Endothelial cell of umbilical vein (primary cell): ENCODE data around the gene GMCL2. TPM values are rescaled to one million over a fixed set of nuclear protein-coding genes. Genes with fewer than 3 reads are reported as not detected.

Experiments
- BruUV-seq: library from RNA; stranded (reverse); fragments of 400-500 nt; replicated peaks from 2 replicates; lab custom pipeline; 2021; lab: Mats Ljungman, UMichigan
- CTCF ChIA-PET: fragments of 300-600, 350-600 bp; sonication (Branson Sonifier 250); formaldehyde crosslinking; loops from one replicate; lab custom pipeline; 2021; ENCODE audit warnings: antibody characterized with exemption, inconsistent platforms; lab: Charles Lee
- POLR2A ChIA-PET: fragments of 300-600, 350-600 bp; sonication (Branson Sonifier 250); formaldehyde crosslinking; loops from one replicate; lab custom pipeline; 2021; ENCODE audit warnings: antibody characterized with exemption, inconsistent platforms; lab: Charles Lee
- DNase-seq: peaks from one replicate; pipeline ENCODE4 v3.0.0-alpha.2; 2011; ENCODE audit warnings: low read depth, low spot score
- FAIRE-seq: peaks from 2 replicates; lab custom pipeline; 2011; peaks lifted over from hg19 to GRCh38; lab: Jason Lieb, UNC
- H2AFZ ChIP-seq: 2 replicates; pipeline ENCODE4 v1.6.0; 2012; ENCODE audit warnings: low read depth, low read length, control low read depth, inconsistent platforms
- H3K27ac ChIP-seq: 2 replicates; pipeline ENCODE4 v1.5.1; 2011; ENCODE audit warnings: low read depth, mild to moderate bottlenecking, control low read depth, low read length, moderate library complexity; ENCODE audit not compliant: insufficient read depth
- H3K27me3 ChIP-seq, 2 experiments: 2 replicates each; pipeline versions ENCODE4 v1.6.0 to v1.6.1; 2011; ENCODE audit warnings: low read length in 2 of 2, mixed read lengths in 1 of 2; ENCODE audit not compliant: control insufficient read depth in 2 of 2, insufficient read depth in 2 of 2
- H3K36me3 ChIP-seq, 2 experiments: 2 replicates in 1 of 2; 3 replicates in 1 of 2; pipeline ENCODE4 v1.5.1; 2011; ENCODE audit warnings: low read length in 2 of 2, mild to moderate bottlenecking in 1 of 2, moderate library complexity in 1 of 2; ENCODE audit not compliant: control insufficient read depth in 2 of 2, insufficient read depth in 2 of 2; ENCODE audit errors: extremely low read depth in 1 of 2
- H3K4me1 ChIP-seq: 3 replicates; pipeline ENCODE4 v1.5.1; 2011; ENCODE audit warnings: mild to moderate bottlenecking, low read length; ENCODE audit not compliant: control insufficient read depth, insufficient read depth; ENCODE audit errors: extremely low read depth
- H3K4me2 ChIP-seq: 2 replicates; pipeline ENCODE4 v1.6.1; 2011; ENCODE audit warnings: low read length, control low read depth, mixed read lengths; ENCODE audit not compliant: insufficient read depth
- H3K4me3 ChIP-seq, 3 experiments: fragments of 200-600 bp in 1 of 3; sonication (generic), shearing (Covaris generic) in 1 of 3; replicated peaks in 1 of 3; 2 replicates each; pipeline ENCODE4 v1.5.1; 2011 to 2016; ENCODE audit warnings: control low read depth in 3 of 3, low read length in 3 of 3, mild to moderate bottlenecking in 2 of 3, inconsistent platforms in 1 of 3, low read depth in 1 of 3, moderate library complexity in 1 of 3; ENCODE audit not compliant: insufficient read depth in 1 of 3
- H3K79me2 ChIP-seq: 2 replicates; pipeline ENCODE4 v1.6.0; 2012; ENCODE audit warnings: low read length, inconsistent platforms; ENCODE audit not compliant: control insufficient read depth, insufficient read depth
- H3K9ac ChIP-seq: replicated peaks from 2 replicates; pipeline ENCODE3; 2011; ENCODE audit warnings: low read length, control low read depth; ENCODE audit not compliant: insufficient read depth; ENCODE audit errors: extremely low read depth
- H3K9me1 ChIP-seq: replicated peaks from 3 replicates; pipeline ENCODE4 v1.6.0; 2011; ENCODE audit warnings: mild to moderate bottlenecking, low read length; ENCODE audit not compliant: control insufficient read depth, insufficient read depth; ENCODE audit errors: extremely low read depth
- H3K9me3 ChIP-seq: replicated peaks from 2 replicates; pipeline ENCODE4 v1.5.1; 2012; ENCODE audit warnings: low read length, inconsistent platforms; ENCODE audit not compliant: control insufficient read depth, insufficient read depth
- H4K20me1 ChIP-seq: replicated peaks from 2 replicates; pipeline ENCODE3; 2011; ENCODE audit warnings: mild to moderate bottlenecking, low read length; ENCODE audit not compliant: control insufficient read depth, insufficient read depth; ENCODE audit errors: extremely low read depth
- EZH2 ChIP-seq: IDR thresholded peaks from 2 replicates; pipeline ENCODE4 v1.6.1; 2012; ENCODE audit warnings: borderline replicate concordance, low read depth, mild to moderate bottlenecking, moderate library complexity, low read length, inconsistent platforms; ENCODE audit not compliant: severe bottlenecking
- GATA2 ChIP-seq: IDR thresholded peaks from 2 replicates; pipeline ENCODE4 v1.7.0; 2011; ENCODE audit warnings: low read depth, mild to moderate bottlenecking, moderate library complexity, mixed read lengths, low read length; ENCODE audit not compliant: insufficient read length, insufficient read depth
- JUN ChIP-seq: IDR thresholded peaks from 2 replicates; pipeline ENCODE4 v1.6.1; 2011; ENCODE audit warnings: borderline replicate concordance, low read depth; ENCODE audit not compliant: insufficient read length, insufficient read depth
- POLR2A ChIP-seq: IDR thresholded peaks from 2 replicates; pipeline ENCODE4 v1.6.1; 2012; ENCODE audit warnings: low read depth, mild to moderate bottlenecking, control low read depth, low read length
- POLR2AphosphoS5 ChIP-seq: IDR thresholded peaks from 2 replicates; pipeline ENCODE4 v1.6.1; 2012; ENCODE audit warnings: low read depth, mild to moderate bottlenecking, control low read depth, low read length, moderate library complexity; ENCODE audit not compliant: insufficient read depth
- dilution Hi-C: fragments of 300-500 bp; cut with MboI; formaldehyde crosslinking; loops from one replicate; pipeline ENCODE4 v1.15.0; 2019; ENCODE audit warnings: low sequenced_read_pairs; ENCODE audit not compliant: extremely low pct_ligation_motif_present
- intact Hi-C: fragments of 100-400 bp; cut with micrococcal nuclease; formaldehyde crosslinking; loops from one replicate; pipeline ENCODE4 v1.10.0; 2022
- polyA plus RNA-seq, 4 experiments: library from polyadenylated mRNA; depleted of rRNA in 3 of 4; stranded (reverse) in 3 of 4; unstranded in 1 of 4; fragments of >200 nt; gene quantifications; 2 replicates each; pipeline versions ENCODE4 v1.2.1 to v1.2.3, GENCODE V29; 2011 to 2012; ENCODE audit warnings: missing spikeins in 1 of 4
- total RNA-seq: library from RNA; stranded (reverse); gene quantifications from 2 replicates; pipeline ENCODE4 v1.2.3, GENCODE V29; 2021
- TF ChIP-seq, protein P1 (sequence below), 2 donors: IDR thresholded peaks; 1 replicate in 1 of 2; 2 replicates in 1 of 2; pipeline ENCODE4 v1.5.1; 2011; ENCODE audit warnings: low read length in 2 of 2, mild to moderate bottlenecking in 2 of 2, moderate library complexity in 2 of 2, control low read depth in 1 of 2, inconsistent platforms in 1 of 2, low read depth in 1 of 2; ENCODE audit not compliant: insufficient read depth in 1 of 2; ENCODE audit errors: extremely low read depth in 1 of 2
- TF ChIP-seq, protein P2 (sequence below): IDR thresholded peaks from 2 replicates; pipeline ENCODE4 v1.6.1; 2011; ENCODE audit not compliant: insufficient read depth, insufficient read length

Gene GMCL2
- total and polyA plus RNA-seq, 2 donors (not counting 3 experiments of a cell fraction or from before 2014, with no cell fraction given), result not detected

- dilution Hi-C loops, result no loop called here
- no peak overlapping the region for H2AFZ ChIP-seq
- TF ChIP-seq GATA2, result no peak
- peak; percentile 10 for TF ChIP-seq POLR2A
- TF ChIP-seq POLR2AphosphoS5, result peak; percentile 15
- TF ChIP-seq, protein P1, sequence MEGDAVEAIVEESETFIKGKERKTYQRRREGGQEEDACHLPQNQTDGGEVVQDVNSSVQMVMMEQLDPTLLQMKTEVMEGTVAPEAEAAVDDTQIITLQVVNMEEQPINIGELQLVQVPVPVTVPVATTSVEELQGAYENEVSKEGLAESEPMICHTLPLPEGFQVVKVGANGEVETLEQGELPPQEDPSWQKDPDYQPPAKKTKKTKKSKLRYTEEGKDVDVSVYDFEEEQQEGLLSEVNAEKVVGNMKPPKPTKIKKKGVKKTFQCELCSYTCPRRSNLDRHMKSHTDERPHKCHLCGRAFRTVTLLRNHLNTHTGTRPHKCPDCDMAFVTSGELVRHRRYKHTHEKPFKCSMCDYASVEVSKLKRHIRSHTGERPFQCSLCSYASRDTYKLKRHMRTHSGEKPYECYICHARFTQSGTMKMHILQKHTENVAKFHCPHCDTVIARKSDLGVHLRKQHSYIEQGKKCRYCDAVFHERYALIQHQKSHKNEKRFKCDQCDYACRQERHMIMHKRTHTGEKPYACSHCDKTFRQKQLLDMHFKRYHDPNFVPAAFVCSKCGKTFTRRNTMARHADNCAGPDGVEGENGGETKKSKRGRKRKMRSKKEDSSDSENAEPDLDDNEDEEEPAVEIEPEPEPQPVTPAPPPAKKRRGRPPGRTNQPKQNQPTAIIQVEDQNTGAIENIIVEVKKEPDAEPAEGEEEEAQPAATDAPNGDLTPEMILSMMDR (IDR thresholded peaks at IDR 0.05; ENCODE audit: extremely low read depth in 1 of 2, insufficient read depth in 1 of 2, low read depth in 1 of 2, low read length in 2 of 2), result no peak
- TF ChIP-seq, protein P2, sequence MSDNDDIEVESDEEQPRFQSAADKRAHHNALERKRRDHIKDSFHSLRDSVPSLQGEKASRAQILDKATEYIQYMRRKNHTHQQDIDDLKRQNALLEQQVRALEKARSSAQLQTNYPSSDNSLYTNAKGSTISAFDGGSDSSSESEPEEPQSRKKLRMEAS, result no peak
- no peak for TF ChIP-seq JUN
- no peak for TF ChIP-seq EZH2
- BruUV-seq, result no TSS peak
- H3K4me2 ChIP-seq, result peak overlapping the region; percentile 69
- no peaks in the 10 kb centered on the region for H3K9me3 ChIP-seq
- DNase-seq (no peak), FAIRE-seq (no peak)
- H3K27me3 ChIP-seq, result no peaks in the 10 kb centered on the region
- H3K4me1 ChIP-seq, result peaks cover 22% of the 10 kb centered on the region
- intact Hi-C loops, result no loop called here
- H3K9me1 ChIP-seq, result no peaks in the 10 kb centered on the region
- POLR2A ChIA-PET, result interaction anchor here (1.0 kb wide), 1 partner anchor 26 kb away, joined by 3 read pairs; the partner anchor contains the start of gene PHYKPL
- peak overlapping the region; percentile 66 to 93 (median 81) for H3K4me3 ChIP-seq
- peak overlapping the region; percentile 89 for H3K9ac ChIP-seq
- peaks cover 55% of the 10 kb centered on the region for H3K79me2 ChIP-seq
- no peak overlapping the region for H3K27ac ChIP-seq
- CTCF ChIA-PET, result interaction anchor here (1.3 to 1.4 kb wide), 2 partner anchors 130 to 131 kb away, joined by 5 to 6 read pairs; no protein-coding TSS in a partner anchor
- H4K20me1 ChIP-seq, result peaks cover 4% of the 10 kb centered on the region
- peaks cover 27 to 38% of the 10 kb centered on the region in 2 experiments for H3K36me3 ChIP-seq
Observed at GRCh38 chr5:178206166-178207101, 19.3 kb upstream of the GMCL2 start.
